GM13976 (cell line): ENCODE measurements around the gene SAMD8.

Source experiments
- DNase-seq: peaks from one replicate; pipeline ENCODE4 v3.0.0; 2012; ENCODE audit warnings: low spot score
- in situ Hi-C: fragments of 300-500 bp; cut with MboI; formaldehyde crosslinking; loops from one replicate; pipeline ENCODE4 v1.12.0; 2022; ENCODE audit warnings: low sequenced_read_pairs, mixed read lengths, inconsistent platforms; ENCODE audit not compliant: unreplicated experiment
- TF ChIP-seq, protein P1 (sequence below): IDR thresholded peaks from 2 replicates; pipeline ENCODE4 v1.5.1; 2012; ENCODE audit warnings: borderline replicate concordance, mild to moderate bottlenecking; ENCODE audit not compliant: insufficient read depth; ENCODE audit errors: extremely low read depth, missing control alignments, control extremely low read depth

The SAMD8 gene

DNA sequence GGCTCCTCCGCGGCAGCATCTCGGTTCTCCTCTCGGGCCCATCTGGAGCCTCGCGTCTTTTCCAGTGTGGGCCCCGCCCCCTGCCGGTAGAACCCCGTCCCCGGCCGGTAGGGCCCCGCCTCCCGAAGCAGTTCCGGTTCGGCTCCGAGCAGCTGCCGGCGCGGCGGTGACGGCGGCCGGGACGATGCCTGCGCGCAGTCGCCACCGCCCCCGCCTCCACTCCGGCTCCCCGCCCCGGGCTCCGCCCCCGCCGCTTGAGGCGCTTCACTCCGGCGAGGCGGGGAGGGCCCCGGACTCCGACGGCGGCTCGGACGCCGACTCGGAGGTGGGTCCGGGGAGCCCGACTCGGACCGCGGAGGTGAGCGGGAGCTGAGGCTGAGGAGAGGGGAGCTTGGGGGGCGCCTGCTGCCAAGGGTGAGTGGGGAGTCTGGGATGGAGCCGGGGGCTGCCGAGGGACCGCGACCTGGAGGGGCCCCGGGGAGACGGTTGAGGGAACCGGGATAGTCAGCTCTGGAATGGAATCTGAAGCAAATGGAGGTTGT lies at the start of gene SAMD8:
Gene SAMD8 (plus strand): TSS at position 292 of the 542 bp plus-strand sequence. CDS start 38,873 bp downstream, outside the sequence.
- DNase-seq = peak; percentile 99
- in situ Hi-C loops = no loop called here
- TF ChIP-seq, protein P1, sequence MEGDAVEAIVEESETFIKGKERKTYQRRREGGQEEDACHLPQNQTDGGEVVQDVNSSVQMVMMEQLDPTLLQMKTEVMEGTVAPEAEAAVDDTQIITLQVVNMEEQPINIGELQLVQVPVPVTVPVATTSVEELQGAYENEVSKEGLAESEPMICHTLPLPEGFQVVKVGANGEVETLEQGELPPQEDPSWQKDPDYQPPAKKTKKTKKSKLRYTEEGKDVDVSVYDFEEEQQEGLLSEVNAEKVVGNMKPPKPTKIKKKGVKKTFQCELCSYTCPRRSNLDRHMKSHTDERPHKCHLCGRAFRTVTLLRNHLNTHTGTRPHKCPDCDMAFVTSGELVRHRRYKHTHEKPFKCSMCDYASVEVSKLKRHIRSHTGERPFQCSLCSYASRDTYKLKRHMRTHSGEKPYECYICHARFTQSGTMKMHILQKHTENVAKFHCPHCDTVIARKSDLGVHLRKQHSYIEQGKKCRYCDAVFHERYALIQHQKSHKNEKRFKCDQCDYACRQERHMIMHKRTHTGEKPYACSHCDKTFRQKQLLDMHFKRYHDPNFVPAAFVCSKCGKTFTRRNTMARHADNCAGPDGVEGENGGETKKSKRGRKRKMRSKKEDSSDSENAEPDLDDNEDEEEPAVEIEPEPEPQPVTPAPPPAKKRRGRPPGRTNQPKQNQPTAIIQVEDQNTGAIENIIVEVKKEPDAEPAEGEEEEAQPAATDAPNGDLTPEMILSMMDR = no peak

DNA sequence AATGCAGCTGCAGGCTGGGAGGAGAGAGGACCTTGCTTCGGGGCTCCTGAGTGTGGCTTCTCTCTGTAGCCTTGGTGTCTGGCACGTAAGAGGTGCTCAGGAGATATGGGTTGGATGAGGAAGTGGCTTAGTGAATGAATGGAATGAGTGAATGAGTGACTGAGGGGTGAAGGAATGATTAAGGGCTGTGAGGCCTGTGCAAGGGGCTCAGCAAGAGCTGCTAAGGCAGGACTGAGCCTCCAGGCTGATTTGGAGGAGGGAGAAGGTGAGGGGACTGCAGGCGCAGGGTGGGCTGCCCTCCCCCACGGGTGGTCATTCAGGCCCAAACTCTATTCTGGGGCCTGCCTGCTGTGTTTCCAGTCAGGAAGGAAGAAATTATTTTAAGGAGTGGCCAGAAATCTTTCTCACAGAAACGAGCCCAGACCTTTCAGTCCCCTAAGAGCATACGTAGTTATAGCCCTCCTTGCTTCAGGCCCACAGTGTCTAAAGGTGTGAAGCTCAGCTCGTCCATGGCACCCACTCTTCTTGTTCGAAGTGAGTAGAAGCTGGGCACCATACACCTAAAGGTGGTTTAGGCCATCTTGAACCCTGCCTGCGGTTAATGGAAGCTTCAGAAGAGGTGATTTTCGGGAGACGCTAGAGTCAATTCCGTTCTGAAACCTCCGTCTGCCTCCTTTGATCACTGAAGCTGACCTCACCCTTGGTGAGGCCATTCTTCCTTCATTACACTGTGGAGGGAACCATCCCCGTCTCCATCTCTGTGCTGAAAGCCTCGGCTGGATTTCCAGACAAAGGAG lies 49.5 kb upstream of the SAMD8 start:
- in situ Hi-C loops = no loop called here
- DNase-seq = no peak
- TF ChIP-seq, protein P1 = no peak

DNA sequence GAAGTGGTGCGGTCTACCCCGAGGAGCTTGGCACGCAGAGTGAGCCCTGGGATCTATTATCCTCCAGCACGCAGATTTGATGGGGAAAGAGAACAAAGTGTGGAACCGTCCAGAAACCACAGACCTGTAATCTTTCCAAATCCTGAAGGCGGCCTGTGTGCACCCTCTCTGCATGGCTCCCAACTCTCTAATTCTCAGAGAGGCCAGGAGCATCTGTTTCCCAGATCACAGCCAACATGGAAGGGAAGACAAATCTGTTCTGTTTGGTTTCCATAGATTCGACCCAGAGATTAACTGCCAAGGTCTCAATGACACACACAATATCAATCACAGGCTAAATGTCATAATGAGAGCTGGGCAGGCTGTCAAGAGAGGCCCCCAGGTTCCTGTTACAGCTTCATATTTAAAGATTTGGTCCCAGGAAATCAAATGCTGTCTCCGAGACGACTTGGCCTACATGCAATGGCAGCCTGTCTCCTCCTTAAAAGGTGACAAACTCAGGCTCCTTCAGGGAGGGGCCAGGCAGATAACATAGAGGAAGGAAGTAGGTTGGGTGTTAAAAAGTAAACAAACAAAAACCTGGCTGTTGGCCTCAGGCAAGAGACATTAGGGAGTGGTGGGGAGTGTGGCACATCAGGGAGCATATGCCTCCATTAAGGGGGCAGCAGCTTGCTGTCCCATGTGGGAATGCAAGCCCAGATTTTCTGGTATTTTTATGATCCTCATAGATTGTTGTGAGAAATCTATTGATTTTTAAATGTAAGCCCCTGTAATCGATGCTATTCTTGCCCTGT lies 48.8 kb upstream of the SAMD8 start:
- TF ChIP-seq, protein P1 = no peak
- in situ Hi-C loops = no loop called here
- DNase-seq = no peak

DNA sequence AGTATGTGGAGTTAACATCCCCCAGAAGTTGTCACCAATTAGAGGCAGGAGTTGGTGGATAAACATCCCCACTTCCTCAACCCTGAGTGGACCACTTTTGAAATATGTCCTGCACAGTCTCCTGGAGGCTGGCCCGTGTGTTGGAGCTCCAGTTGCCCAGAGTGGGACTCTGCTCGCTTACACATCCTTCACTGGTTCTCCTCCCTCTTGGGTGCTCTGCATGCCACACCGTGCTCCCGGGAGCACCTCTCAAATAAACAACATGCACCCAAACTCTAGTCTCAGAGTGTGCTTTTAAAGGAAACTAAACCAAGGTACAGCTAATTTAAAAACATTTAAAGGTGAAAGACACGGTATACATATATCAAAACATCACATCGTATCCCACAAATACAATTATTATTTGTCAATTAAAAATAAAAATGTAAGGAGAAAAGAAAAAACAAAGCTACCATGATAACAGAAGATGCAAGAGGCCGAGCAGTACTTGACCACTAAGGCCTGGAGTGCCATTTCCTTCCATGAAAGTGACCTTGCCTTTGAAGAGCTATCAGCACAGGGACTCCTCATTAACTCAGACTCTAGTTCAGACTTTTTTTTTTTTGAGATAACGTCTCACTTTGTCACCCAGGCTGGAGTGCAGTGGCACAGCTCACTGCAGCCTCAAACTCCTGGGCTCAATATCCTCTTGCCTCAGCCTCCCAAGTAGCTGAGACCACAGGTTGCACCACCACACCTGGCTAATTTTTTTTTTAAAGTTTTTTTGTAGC lies 47.8 kb upstream of the SAMD8 start:
- no peak for DNase-seq
- in situ Hi-C loops = no loop called here
- TF ChIP-seq, protein P1 = no peak

DNA sequence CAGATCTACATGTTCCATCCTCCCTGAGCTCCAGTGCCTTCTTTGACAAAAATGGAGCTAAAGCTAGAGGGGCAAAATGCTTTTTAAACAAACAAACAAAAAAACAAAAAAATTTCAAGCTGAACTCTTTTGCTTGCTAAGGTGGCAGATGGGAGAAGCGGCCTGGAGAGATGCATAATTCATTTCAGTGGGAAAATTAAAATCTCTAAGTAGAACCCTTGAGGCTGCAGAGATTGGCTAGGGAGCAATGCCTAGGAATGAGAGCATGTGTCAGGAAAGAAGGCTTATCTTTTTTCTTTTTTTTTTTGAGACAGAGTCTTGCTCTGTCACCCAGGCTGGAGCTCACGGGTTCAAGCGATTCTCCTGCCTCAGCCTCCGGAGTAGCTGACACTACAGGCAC lies 46.4 kb upstream of the SAMD8 start:
- in situ Hi-C loops = no loop called here
- DNase-seq = no peak
- TF ChIP-seq, protein P1 = no peak

DNA sequence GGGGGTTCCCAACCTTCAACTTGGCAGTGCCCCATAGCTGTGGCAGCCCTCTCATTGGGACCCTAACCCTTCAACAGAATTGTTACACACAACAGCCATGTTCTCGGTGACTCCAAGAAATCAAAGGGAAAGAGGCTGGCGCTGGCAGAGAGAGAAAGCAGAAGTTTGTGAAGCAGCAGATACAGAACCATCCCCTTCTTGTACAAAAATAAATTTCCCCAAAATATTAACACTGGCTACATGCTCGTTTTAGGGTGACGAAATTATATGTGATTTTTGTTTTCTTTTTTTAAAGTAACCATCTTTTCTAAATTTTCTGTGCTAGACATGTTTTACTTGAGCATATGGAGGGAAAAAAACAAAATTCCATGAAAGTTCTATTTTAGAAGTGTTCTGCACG lies 45.2 kb upstream of the SAMD8 start:
- TF ChIP-seq, protein P1 = no peak
- in situ Hi-C loops = no loop called here
- DNase-seq = no peak
